Stomach (tissue), 9 donors: Measurements from ENCODE around the gene PTGFRN. TPM values are rescaled to one million over a fixed set of nuclear protein-coding genes. Genes with fewer than 3 reads are reported as not detected.

Experiments
- DNase-seq, 2 donors: peaks; one replicate each; pipeline versions ENCODE4 v3.0.0 to v3.0.0-alpha.2; 2013 to 2019
- H3K27ac ChIP-seq, 5 donors: fragments of 200-600 bp in 4 of 5; sonication (generic) in 4 of 5; one replicate each; pipeline ENCODE4 v1.5.1; 2013 to 2019; ENCODE audit warnings: mild to moderate bottlenecking in 1 of 5, moderate library complexity in 1 of 5
- H3K27me3 ChIP-seq, 3 donors: fragments of 200-600 bp; sonication (generic); one replicate each; pipeline ENCODE4 v1.5.1; 2017 to 2019; ENCODE audit warnings: mixed run types in 1 of 3
- H3K36me3 ChIP-seq, 4 donors: fragments of 200-600 bp; sonication (generic); 1 replicate in 3 of 4; 2 replicates in 1 of 4; pipeline ENCODE4 v1.5.1; 2016 to 2019
- H3K4me1 ChIP-seq, 4 donors: fragments of 200-600 bp; sonication (generic); one replicate each; pipeline ENCODE4 v1.5.1; 2016 to 2019
- H3K4me3 ChIP-seq, 4 donors: fragments of 200-600 bp; sonication (generic) in 3 of 4; one replicate each; pipeline ENCODE4 v1.5.1; 2016 to 2019; ENCODE audit warnings: mild to moderate bottlenecking in 1 of 4
- H3K9me3 ChIP-seq, 4 donors: fragments of 200-600 bp; sonication (generic); one replicate each; pipeline ENCODE4 v1.5.1; 2016 to 2019
- CTCF ChIP-seq, 7 experiments: fragments of 450-650 bp in 4 of 7; fragments of 200-600 bp in 3 of 7; sonication (generic) in 3 of 7; IDR thresholded peaks; one replicate each; pipeline ENCODE4 v1.5.1; 2016 to 2019; ENCODE audit warnings: antibody characterized with exemption in 7 of 7, control low read depth in 2 of 7, mild to moderate bottlenecking in 1 of 7
- EP300 ChIP-seq: sonication (generic); formaldehyde crosslinking; IDR thresholded peaks from one replicate; pipeline ENCODE4 v1.6.1; 2017; ENCODE audit warnings: antibody characterized with exemption
- POLR2A ChIP-seq, 4 donors: fragments of 450-650 bp; IDR thresholded peaks; one replicate each; pipeline ENCODE4 v1.6.1; 2016; ENCODE audit warnings: antibody characterized with exemption in 4 of 4, control low read depth in 2 of 4, mild to moderate bottlenecking in 1 of 4, moderate library complexity in 1 of 4
- POLR2AphosphoS5 ChIP-seq, 3 donors: sonication (generic); formaldehyde crosslinking; IDR thresholded peaks; one replicate each; pipeline ENCODE4 v1.6.1; 2016; ENCODE audit warnings: antibody characterized with exemption in 3 of 3
- WGBS, 5 donors: extraction: QIAGEN DNeasy Blood & Tissue Kit in 3 of 5; methylation state at CpG; one replicate each; pipeline versions ENCODE4 v1.1.5 to v1.1.7; 2013 to 2018; 5-methylcytosine and 5-hydroxymethylcytosine counted together
- intact Hi-C: fragments of 100-400 bp; cut with DNase I; formaldehyde crosslinking; loops from one replicate; pipeline ENCODE4 v1.15.1; 2023; ENCODE audit warnings: low total_unique reads
- polyA plus RNA-seq, 3 donors: library from polyadenylated mRNA; stranded (reverse); fragments of 200-250 nt; gene quantifications; one replicate each; pipeline ENCODE4 v1.2.3, GENCODE V29; 2013
- total RNA-seq, 5 donors: library from RNA; depleted of rRNA; stranded (reverse); fragments of >200 nt; gene quantifications; one replicate each; pipeline versions ENCODE4 v1.1.0 to v1.2.3, GENCODE V29; 2014 to 2016
- donor health status: healthy with polysubstance abuse.
- donor health status: Bipolar disorder and iron deficiency.
- donor health status: healthy.

The PTGFRN gene
- total and polyA plus RNA-seq, 8 donors: 3.8 to 66.6 (median 44.0) TPM

DNA sequence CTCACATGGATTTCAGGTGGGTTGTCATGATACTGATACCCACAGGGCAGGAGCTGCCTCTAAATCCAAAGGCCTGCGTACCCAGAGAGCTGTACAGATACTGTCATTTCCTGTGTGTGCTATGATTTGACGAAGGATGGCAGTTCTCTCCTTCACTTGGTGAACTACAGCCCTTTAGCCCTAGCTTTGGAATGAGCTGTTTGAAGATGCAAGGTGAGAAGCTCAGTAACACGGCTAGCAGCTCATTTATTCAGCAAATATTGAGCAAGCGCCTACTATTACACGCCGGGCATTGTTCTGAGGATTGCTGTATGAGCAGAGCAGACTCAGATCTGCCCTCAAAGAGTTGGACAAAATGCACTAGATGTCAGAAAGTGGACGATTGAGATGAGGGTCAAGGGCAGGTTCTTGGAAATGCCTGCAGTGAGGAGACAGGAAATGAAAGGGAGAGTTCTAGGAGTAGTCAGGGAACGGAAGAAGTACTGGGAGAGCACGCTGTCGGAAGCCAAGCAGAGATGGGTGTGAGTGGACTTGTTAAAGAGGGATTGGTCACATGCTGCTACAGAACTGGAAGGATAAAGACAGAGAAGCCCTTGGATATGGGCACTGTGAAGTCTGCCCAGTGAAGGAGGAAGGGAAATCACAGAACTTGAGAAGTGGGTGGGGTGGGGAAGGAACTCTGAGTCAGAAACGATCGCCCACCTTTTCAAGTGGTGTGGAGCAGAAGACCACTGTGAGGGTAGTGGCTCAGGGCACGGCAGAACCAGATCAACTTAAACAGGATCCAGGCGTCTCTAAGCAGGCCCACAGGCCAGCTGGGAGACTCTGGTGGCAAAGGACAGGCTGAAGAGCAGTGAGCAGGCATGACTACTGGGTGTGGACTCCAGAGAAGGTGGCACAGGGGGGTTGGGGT is 7.1 kb downstream of the PTGFRN start:
- 63 to 74% (median 69%) methylated on average over 14 of the region's 14 CpGs for WGBS, 5 donors
- Histone ChIP-seq H3K9me3 (no peaks in the 10 kb centered on the region), H3K36me3 (no peaks in the 10 kb centered on the region), H3K4me3 (no peak overlapping the region), H3K27me3 (no peaks in the 10 kb centered on the region), H3K4me1 (peaks cover 0 to 58% (median 45%) of the 10 kb centered on the region in 4 donors), H3K27ac (peak overlapping the region in 1 of 5 donors; percentile 5)
- peak in 1 of 2 donors; percentile 12 for DNase-seq
- intact Hi-C loops: no loop called here
- no peak for TF ChIP-seq EP300
- TF ChIP-seq POLR2A (IDR thresholded peaks at IDR 0.05): no peak
- TF ChIP-seq CTCF (IDR thresholded peaks at IDR 0.05): no peak
- no peak for TF ChIP-seq POLR2AphosphoS5 (IDR thresholded peaks at IDR 0.05)

- peaks cover 0 to 50% (median 41%) of the 10 kb centered on the region in 4 donors for H3K4me1 ChIP-seq
- TF ChIP-seq POLR2A (IDR thresholded peaks at IDR 0.05) (no peak), CTCF (IDR thresholded peaks at IDR 0.05) (no peak)
- no peaks in the 10 kb centered on the region for H3K36me3 ChIP-seq
- no peak for DNase-seq
- WGBS, 5 donors: 82 to 94% (median 89%) methylated on average over 5 of the region's 5 CpGs
- intact Hi-C loops: no loop called here
- H3K27me3 ChIP-seq: no peaks in the 10 kb centered on the region
- no peak overlapping the region for H3K4me3 ChIP-seq
- H3K9me3 ChIP-seq: no peaks in the 10 kb centered on the region
- no peak overlapping the region for H3K27ac ChIP-seq
These were observed 9.1 kb downstream of the PTGFRN start for GRCh38 chr1:116918714-116919357.

DNA sequence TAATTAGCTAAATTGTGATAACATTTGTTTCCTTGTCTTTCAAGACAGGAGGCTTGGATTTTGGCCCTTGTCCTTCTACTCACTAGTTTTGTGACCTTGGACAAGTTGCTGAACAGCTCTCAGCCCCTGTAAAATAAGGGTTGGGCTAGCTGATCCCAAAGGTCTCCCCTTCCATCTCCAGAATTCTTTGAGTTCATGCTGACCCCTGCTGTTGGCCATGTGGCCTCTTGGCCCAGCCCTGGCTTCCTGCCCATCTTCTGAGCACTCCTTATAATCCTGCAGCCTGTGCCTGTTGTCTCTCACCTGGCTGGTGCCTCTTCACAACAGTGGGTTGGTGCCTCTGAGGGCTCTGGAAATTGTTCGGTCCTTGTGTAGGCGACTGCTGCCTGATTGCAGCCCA is 10.1 kb downstream of the PTGFRN start:
- Histone ChIP-seq H3K27ac (no peak overlapping the region), H3K4me3 (no peak overlapping the region), H3K36me3 (no peaks in the 10 kb centered on the region), H3K4me1 (peaks cover 0 to 41% (median 36%) of the 10 kb centered on the region in 4 donors), H3K27me3 (no peaks in the 10 kb centered on the region), H3K9me3 (no peaks in the 10 kb centered on the region)
- TF ChIP-seq POLR2AphosphoS5 (IDR thresholded peaks at IDR 0.05) (no peak), CTCF (IDR thresholded peaks at IDR 0.05) (no peak)
- WGBS, 5 donors: 81 to 100% (median 90%) methylated on average over 2 of the region's 2 CpGs
- intact Hi-C loops: no loop called here
- peak in 1 of 2 donors; percentile 24 for DNase-seq

- Histone ChIP-seq H3K27ac (no peak overlapping the region), H3K36me3 (no peaks in the 10 kb centered on the region), H3K27me3 (no peaks in the 10 kb centered on the region), H3K4me1 (peaks cover 0 to 37% (median 34%) of the 10 kb centered on the region in 4 donors), H3K9me3 (no peaks in the 10 kb centered on the region), H3K4me3 (no peak overlapping the region)
- intact Hi-C loops: no loop called here
- 79 to 90% (median 86%) methylated on average over 1 of the region's 1 CpG for WGBS, 5 donors
- no peak for DNase-seq
- no peak for TF ChIP-seq POLR2A (IDR thresholded peaks at IDR 0.05)
- no peak for TF ChIP-seq CTCF (IDR thresholded peaks at IDR 0.05)
- no peak for TF ChIP-seq POLR2AphosphoS5 (IDR thresholded peaks at IDR 0.05)
- TF ChIP-seq EP300: no peak
These were observed 10.5 kb downstream of the PTGFRN start for GRCh38 chr1:116920211-116920610.
